GM15510 (cell line): ENCODE measurements around the gene GRID1.

Experiments
- POLR2A ChIP-seq: IDR thresholded peaks from 3 replicates; pipeline ENCODE4 v1.6.1; 2011; ENCODE audit warnings: borderline replicate concordance; ENCODE audit not compliant: insufficient read length; ENCODE audit errors: extremely low read depth

The GRID1 gene

DNA sequence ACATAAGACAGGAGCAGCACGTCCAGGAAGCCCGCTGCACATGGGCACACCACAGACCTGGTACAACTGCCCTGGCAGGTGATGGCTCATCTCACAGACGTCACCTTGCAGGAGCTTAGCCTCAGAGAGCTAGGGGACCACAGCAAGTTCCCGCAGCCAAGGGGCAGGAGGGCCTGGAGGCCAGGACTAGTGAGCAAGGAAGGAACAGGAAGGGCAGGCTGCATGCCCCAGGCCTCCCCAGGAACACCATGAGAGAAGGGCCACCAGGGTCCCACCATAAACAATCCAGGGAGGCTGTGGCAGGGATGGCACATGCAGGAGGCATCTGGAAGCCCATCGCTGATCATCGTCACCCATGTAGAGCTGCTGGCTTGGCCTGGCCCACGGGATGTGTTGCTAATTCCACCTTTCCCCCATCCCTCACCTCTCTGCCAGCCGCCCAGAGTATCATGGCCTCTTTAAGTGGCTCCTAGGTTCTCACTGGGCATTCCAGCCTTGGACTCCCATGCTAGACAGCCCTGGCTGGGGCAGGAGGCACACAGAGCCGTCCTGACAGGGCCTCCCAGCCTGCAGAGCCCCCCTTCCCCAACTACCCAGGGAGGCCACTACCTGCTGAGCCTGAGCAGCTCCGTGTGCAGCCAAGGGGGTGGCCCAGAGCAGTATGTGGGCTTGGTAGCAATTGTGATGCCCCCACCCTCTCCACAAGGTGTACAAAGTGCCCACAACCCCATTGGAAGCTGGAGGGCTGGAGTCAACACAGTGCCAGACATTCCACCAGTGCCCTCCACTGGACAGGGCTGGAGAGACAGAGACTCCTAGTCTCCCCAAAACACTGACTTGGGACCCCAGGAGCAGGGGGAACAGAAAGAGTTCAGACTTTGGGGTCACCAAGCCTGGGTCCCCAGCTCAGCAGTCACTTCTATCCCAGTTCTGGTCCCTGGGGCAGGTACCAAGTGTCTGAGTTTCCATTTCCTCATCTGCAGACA, 35.5 kb downstream of the GRID1 start:
- no peak for TF ChIP-seq POLR2A

DNA sequence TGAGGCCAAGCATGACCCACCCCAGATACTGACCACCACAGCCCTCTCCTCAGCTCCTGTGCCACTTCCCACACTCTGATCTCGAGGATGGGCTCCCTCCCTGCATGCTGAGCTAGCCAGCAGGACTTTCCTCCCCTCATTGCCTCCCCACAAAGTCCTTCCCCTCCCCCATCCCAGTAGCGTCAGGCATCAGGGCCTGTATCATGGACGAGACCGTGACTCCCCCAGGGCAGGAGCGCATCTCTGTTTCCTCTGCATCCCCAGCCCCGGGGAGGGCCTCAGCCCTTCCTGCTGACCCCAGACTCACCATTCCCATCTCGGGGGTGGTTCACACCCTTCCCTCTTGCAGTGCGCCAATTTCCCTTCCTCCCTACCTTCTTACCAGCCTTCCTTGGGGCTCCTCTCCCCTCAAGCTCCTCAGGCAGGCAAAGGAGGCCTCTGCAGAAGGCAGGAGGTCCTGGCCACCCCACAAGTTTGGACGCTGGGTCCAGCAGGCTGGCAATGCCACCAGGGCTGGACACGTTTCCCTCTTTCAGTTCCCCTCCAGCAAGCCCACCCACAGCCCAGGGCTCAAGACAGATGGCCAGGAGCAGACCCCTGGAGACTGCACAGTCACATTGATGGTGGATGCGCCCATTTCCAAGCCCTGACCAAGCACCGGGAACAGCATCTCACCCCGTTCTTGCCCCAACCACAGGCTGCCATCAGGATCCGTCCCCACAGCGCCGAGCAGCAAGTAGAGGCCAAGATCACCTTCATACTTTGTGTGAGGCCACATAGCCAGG, 36.5 kb downstream of the GRID1 start:
- TF ChIP-seq POLR2A = no peak

DNA sequence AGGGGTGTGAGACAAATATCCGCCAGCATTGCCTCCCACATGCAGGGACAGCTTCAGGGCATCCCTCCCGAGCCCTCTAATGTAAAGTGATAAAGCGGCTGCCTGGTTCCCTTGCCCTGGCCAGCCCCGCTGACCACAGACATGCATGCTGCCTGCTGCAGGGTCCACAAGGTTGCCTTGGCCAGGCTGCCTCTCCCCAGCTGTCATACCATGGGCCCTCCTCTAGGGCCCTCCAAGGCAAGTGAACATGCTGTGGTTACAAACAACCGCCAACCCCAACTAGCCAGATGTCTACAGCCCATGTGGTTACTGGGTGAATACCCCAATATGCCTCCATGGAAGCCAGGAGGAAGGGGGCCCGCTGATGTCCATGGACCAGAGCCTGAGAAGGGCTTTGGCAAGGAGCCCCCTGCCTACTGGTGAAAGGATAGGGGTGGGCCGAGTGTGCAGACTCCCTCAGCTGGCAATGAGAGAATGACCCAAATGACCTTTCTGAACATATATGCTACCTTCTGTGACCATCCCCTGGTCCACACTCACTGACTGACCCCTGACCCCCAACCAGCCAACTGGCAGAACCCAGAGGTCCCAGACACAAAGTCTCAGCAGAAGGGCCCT, 37.4 kb downstream of the GRID1 start:
- no peak for TF ChIP-seq POLR2A

DNA sequence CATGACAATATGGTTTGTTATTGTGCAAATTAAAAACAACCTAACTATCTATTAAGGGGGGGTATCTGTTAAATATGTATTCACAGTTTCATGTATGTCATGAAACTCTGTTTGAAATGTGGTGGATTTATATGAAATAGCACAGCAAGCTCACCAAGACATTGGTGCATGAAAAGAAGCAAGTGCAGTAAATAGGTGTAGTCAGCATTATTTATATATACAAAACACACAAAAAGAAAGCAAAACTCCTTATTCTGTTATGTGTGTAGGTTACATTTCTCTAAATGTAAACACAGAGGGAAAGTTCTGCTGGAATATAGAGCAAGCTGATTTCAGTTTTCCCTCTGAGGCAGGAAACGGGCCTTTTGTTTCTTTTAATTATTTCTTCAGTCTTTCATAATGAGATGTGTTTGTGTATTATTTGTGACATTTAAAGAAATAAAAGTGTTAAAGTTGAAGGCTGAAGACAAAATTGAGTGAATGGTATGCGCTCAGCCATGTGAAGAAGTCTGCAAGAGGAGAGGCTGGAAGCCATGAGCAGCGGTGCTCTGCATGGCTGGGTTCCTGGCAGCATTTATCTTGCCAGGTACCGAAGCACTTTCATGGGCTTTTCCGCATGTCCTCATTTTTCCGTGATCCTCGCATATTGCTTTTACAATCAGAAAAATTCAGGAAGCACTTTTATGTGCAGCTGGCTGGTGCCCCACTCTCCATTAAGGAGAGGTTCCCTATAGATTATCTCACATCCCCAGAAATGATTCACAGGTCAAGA, 38.5 kb downstream of the GRID1 start:
- no peak for TF ChIP-seq POLR2A

DNA sequence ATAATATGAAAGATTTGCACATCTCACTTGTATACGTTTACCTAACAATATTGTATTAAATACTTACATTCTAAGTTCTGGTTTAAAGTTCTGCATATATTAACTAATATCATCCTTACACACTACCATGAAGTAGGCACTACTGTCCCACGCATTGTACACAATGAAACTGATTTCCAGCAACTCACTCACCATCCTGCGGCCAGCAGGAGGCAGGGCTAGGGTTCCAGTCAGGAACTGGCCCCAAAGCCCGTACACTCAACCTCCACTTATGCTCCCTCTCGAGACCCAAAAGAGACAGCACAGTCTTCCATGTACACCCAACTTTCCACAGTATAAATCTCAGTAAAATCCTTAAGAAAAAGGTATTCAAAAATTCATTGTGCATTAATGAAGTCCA, 41.4 kb downstream of the GRID1 start:
- no peak for TF ChIP-seq POLR2A

DNA sequence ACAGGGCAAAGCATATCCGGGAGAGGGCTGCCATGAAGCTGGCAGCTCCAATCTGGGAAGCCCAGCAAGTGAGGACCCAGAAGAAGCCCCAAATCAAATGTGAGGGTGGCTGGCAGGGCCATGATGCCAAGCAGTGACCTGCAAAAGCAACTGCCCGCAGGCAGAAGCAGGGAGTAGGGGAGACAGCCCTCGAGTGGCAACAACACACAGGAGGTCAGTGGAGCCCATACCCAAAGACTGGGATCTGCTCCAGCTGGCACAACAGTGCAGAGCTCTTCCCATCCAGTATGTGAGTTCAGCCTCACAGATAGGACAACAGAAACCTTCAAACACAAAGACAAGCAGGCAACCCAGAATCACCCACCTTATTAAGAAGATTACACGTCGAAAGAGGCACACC, 45.0 kb downstream of the GRID1 start:
- TF ChIP-seq POLR2A = no peak

DNA sequence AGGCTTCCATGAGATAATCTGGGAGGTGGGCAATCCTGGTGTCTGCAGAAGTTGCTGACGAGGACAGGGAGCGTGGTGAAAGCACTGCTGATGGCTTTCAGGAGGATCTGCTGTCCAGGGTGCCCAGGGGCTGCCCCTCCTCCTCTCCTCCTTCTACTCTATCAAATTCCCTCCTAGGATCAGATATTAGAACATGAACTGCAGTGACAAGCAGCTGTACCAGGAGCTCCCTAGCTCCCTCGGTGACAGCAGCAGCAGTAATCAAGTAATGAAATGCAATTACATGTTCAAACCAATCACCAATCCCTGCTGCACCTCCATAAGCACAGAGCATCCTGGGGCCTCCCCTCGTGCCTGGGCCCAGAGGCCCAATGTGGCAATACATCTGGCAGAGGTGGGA, 46.9 kb downstream of the GRID1 start:
- no peak for TF ChIP-seq POLR2A

DNA sequence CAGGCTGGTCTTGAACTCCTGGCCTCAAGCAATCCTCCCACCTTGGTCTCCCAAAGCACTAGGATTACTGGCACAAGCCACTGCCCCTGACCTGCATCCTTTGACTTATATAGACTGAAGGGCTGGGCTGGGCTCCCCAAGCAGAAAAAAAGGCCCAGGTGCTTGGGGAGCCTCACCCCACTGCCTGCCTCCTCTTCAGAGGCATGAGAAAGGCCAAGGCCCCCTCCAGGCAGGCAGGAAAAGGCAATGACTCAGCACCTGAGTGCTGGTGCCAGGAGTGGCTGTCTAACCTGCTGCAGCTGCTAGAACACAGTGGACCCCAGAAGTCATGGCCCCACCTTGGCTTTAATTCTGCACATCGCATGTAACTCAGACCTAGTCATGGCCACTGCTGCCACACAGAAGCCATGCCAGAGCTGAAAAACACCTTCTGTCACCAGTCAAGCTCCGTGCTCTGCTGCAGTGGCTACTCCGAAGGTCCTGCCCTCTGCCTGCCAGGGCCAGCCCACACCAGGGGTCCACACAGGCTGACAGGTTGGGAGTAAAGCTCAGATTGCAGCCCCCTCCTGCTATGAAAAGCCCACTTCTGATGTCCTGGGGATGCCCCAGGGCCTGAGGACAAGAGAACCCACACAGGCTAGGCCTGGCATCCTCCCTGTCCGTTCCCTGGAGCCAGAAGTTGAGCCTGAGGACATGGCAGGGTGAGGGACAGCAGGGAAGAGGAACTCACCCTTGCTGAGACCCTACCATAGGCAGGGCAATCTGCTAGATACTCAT, 48.5 kb downstream of the GRID1 start:
- no peak for TF ChIP-seq POLR2A

DNA sequence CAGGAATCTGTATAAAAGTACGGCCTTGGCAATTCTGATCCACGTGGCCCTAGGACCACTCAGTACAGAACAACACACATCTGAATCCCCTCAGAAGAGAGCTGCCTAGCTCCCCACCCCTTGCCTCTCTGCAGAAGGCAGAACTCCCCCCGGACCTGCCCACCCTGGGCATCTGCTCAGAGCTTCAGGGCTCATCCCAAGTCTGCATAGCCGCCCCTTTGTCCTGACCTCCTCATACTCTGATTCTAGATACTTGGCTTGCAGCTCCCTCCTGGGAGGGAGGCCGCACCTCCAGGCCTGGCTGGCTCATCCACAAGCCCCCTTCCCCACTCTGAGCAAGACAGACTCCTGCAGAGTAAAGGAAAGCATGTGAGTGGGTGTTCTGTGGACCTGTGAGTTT, 49.6 kb downstream of the GRID1 start:
- no peak for TF ChIP-seq POLR2A

DNA sequence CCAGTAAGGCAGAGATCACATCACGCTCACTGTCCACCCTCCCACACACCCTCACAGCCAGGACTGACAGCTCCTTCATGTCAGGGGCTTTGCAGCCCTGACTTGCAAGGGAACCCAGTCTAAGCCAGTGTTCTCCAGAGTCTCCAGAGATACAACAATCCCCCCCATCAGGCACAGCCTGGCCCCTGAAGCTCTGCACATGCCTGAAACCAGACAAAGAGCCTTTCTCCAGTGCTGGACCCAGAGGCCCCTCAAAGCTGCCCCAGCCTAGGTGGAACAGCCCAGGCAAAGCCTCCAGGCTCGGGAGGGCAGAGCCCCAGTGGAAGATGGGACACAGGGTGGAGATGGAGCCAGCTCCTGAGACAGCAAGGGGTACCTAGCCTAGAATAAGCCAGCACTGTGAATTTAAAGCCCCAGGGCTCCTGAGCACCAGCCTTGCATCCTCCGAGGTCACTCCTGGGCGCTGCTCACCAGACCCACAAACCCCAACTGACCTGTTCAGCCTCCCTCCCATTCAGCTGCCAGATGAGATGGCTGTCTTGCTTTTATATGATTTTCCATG, 50.2 kb downstream of the GRID1 start:
- TF ChIP-seq POLR2A = no peak

DNA sequence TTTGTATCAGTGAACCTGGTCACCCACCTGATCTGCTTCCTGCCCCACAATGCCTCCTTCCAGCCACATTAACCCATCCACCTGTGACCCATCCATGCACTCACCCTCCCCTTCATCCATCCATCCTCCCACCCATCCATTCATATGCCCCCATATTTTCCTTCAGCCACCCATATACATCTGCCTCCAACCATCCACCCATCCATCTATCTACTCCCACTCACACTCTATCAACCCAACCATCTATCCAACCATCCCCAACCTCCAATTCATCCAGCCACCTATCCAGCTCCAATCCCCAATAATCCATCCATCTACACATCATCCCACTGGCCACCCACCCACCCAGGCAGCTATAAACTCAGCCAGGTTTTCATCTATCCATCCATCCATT, 51.0 kb downstream of the GRID1 start:
- no peak for TF ChIP-seq POLR2A

DNA sequence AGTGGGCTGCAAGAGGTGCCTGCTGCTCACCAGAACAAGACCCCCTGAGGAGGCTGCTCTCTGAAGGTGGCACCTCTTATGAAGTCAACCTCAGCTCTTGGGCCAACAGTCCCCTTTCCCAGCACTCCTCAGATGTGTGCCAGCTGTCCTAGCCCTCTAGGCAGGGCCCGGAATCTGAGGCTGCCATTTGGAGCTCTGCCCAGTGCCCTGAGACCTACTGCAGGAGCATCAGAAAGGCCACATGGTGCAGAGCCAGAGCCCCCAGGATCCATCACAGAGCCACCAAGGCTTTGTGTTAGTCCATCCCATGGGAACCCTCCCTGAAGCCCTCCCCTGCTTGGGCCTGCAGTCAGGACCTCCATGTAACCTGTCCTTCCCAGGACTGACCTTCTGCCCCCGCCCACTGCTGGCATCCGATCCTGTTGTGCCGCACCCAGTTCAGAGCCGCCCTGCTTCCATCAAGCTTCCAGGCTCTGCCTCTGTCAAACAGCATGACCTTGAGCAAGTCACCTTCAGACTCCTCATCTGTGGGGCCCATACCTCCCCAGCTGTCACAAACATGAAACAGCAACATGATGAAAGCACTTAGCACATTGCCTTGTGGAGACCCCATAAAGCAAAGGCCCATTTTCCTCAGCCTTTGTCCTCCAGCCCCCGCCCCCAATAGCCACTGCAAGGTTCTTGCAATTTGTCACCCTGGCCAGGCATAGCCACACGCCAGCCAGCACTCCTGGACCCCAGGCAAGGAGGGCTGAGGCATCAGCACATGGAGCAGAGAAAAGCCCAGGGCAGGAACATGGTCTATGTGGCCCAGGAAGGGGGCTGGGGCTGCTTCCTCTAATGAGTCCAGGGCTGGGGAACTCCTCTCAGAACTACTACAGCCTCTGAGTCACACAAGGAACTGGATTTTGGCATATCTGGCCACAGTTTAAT, 51.7 kb downstream of the GRID1 start:
- TF ChIP-seq POLR2A = no peak
